ENCODE measurements around the gene JMJD1C. TPM values are rescaled to one million over a fixed set of nuclear protein-coding genes. Genes with fewer than 3 reads are reported as not detected.
A peak's percentile ranks its signal among the peaks of the same experiment; 100 is the strongest.

The JMJD1C gene, protein sequence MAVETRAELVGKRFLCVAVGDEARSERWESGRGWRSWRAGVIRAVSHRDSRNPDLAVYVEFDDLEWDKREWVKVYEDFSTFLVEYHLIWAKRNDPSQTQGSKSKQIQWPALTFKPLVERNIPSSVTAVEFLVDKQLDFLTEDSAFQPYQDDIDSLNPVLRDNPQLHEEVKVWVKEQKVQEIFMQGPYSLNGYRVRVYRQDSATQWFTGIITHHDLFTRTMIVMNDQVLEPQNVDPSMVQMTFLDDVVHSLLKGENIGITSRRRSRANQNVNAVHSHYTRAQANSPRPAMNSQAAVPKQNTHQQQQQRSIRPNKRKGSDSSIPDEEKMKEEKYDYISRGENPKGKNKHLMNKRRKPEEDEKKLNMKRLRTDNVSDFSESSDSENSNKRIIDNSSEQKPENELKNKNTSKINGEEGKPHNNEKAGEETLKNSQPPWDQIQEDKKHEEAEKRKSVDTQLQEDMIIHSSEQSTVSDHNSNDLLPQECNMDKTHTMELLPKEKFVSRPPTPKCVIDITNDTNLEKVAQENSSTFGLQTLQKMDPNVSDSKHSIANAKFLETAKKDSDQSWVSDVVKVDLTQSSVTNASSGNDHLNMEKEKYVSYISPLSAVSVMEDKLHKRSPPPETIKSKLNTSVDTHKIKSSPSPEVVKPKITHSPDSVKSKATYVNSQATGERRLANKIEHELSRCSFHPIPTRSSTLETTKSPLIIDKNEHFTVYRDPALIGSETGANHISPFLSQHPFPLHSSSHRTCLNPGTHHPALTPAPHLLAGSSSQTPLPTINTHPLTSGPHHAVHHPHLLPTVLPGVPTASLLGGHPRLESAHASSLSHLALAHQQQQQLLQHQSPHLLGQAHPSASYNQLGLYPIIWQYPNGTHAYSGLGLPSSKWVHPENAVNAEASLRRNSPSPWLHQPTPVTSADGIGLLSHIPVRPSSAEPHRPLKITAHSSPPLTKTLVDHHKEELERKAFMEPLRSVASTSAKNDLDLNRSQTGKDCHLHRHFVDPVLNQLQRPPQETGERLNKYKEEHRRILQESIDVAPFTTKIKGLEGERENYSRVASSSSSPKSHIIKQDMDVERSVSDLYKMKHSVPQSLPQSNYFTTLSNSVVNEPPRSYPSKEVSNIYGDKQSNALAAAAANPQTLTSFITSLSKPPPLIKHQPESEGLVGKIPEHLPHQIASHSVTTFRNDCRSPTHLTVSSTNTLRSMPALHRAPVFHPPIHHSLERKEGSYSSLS (N-terminal part only)
- 168 and 232 TPM in 2 replicates for total RNA-seq

DNA sequence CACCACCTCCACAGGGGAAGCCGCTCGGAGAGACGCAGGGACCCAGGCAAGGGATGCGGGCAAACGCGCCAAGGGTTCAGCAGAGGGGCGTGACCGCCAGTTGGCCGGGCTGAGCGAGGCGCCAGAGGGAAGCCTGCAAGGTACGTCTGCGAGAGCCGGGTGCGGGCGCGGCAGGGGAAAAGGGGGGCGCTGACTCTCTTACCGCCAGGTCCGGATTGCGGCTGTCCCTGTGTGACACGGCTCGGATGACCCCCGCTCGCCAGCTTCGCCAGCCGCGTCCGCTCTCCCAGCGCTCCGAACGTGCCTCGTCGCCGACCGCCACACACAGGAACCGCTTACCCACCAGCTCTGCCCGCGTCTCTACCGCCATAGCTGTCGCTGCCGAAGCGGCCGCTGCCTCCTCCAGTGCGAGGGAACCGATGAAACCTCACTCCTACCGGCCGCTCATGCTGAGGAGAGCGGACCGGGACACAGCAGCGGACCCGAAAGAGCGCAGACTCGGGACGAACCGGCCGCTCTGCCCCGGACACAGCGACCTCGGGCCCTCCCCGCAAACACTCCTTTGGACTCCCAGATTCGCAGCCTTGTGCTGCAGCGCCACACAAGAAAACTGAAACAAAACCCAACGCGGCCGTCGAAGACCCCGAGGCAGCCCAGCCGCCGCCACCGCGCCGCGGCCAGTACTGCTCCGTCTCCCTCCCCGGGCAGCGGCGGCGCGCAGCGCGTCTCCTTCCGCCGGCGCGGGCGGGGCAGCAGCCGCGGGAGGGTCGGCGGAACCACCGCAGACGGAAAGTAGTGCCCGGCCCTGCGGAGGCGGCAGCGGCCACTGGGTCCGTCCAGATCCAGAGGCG, at the start of gene JMJD1C:
Gene JMJD1C, minus strand, starts transcription at position 685 of the 851 bp plus-strand sequence. Its CDS starts 315 bp downstream, at position 370.

DNA sequence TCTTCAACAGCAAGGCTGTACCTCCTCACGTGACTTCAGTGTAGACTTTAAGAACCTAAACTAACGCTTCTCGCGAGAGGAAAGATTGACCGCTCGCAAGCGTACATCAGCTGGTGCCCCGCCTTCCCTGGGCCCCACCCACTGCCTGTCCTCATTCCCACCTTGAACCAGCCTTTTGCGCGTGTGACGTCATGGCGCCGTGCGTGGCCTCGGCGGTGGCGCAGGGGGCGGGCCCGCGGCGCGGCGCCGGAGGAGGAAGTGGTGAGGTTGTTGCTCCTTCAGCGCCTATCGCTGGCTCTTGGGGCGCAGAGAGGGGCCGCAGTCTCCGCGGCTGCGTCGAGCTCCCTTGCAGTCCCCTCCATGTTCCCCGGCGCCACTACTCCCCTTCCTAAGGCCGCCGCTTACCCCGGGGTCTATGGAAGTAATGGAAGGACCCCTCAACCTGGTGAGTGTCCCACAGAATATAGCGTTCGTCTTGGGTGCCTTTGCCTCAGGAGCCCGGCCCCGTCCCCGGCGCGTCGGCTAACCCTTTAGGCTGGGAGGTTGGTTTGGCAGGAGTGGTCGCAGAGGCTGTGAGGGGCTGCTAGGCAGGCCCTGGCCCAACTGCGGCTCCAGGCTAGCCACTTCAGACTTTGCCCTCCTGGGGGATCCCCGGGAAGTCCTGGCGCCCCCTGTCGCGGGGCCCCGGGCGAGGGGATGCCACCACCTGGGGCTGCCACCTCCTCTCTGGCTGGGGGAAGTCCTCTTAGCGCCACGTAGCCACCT, 332.5 kb downstream of the JMJD1C start, which contains the start of gene NRBF2:
Gene NRBF2, plus strand, starts transcription at position 273 of the 765 bp plus-strand sequence. Its CDS starts 143 bp downstream, at position 416.

Small RNA genes within 50 kb of the gene (small RNA-seq; reads per million reads assigned to genes)
- gene AC022022.1 (not detected), gene MIR1296 (1.5 reads per million, percentile 71 among the genes with 10 or more reads in this experiment)

Other genes starting within 250 kb of the JMJD1C start
- 52.3 and 73.4 TPM in 2 replicates for gene REEP3, start 55.4 kb upstream of the JMJD1C start, total RNA-seq

Measured in vein endothelial cell (primary cell).